Ectodermal cell (in vitro differentiated cells): ENCODE results near the gene MIER3.
A peak's percentile ranks its signal among the peaks of the same experiment; 100 is the strongest.

ENCODE experiments used
- H3K27ac ChIP-seq: 2 replicates; pipeline ENCODE4 v1.7.0; 2013; ENCODE audit warnings: mild to moderate bottlenecking, low read depth, low read length; ENCODE audit not compliant: insufficient read depth, poor library complexity, severe bottlenecking
- H3K27me3 ChIP-seq: 2 replicates; pipeline ENCODE4 v1.7.0; 2013; ENCODE audit warnings: mild to moderate bottlenecking, low read length; ENCODE audit not compliant: insufficient read depth, control insufficient read depth, poor library complexity, severe bottlenecking
- H3K36me3 ChIP-seq: one replicate; pipeline ENCODE4 v1.7.0; 2013; ENCODE audit warnings: low read length; ENCODE audit not compliant: control insufficient read depth, insufficient read depth
- H3K4me1 ChIP-seq: one replicate; pipeline ENCODE4 v1.7.0; 2013; ENCODE audit warnings: low read length; ENCODE audit not compliant: control insufficient read depth, insufficient read depth
- H3K4me3 ChIP-seq: 2 replicates; pipeline ENCODE4 v1.7.0; 2013; ENCODE audit warnings: low read depth, low read length, control low read depth; ENCODE audit not compliant: insufficient read depth
- H3K9me3 ChIP-seq: 2 replicates; pipeline ENCODE4 v1.7.0; 2013; ENCODE audit warnings: mild to moderate bottlenecking, low read length, moderate library complexity; ENCODE audit not compliant: control insufficient read depth
- WGBS, 2 experiments: methylation state at CpG; one replicate each; pipeline ENCODE4 v1.1.7; 2013; ENCODE audit warnings: missing lambda C conversion rate in 2 of 2; 5-methylcytosine and 5-hydroxymethylcytosine counted together

MIER3 gene

DNA sequence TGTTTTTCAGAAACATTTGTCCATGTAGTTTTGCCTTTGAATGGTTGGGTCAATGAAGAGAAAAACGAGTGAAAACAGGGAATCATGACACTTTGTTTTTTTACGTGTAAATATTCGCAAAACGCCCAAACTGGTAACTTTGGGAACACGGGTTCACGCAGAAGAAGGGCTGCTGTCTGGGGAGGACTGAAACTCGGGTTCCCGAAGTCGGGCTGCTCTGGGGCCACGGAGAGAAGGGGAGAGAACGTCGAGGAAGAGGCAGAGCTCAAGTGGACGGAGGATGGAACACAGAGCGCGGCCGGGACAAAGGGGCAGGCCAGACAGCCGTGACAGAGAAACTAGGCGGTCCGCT, 43.0 kb downstream of the MIER3 start:
- peak overlapping the region; percentile 53 for H3K4me3 ChIP-seq
- WGBS, 2 experiments: 8% methylated on average over 19 of the region's 19 CpGs

DNA sequence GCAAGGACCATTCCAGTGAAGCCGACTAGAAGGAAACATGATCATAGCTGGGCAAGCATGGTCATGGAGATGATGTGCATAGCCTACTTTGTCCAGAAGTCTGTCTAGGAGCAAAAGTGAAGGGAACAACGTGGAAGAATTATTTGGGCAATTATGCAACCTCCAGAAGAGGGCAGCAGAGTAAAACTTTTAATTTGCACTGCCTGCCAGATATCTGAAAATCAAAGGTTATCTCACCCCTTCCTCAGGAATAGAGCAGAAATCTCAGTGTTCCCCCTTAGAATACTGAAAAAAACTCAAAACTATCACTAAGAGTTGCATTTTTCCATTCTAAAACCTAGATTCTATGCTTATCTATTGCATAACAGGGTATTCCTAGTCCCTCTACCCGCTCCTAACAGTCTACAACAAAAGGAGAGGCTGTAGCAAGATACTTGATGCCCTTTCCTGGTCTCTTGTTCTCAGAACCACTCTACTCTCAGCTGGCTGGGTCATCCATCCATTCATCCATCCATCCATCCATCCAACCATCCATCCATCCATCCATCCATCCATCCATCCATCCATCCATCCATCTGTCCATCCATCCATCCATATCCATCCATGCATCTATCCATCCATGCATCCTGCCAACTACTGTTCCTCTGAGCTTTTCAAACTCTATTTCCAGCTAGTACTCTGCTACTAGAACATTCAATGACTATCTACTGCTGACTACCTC, 50.9 kb downstream of the MIER3 start:
- Histone ChIP-seq H3K36me3 (no peaks in the 10 kb centered on the region), H3K27me3 (no peaks in the 10 kb centered on the region), H3K4me3 (no peak overlapping the region), H3K9me3 (no peaks in the 10 kb centered on the region), H3K4me1 (no peaks in the 10 kb centered on the region), H3K27ac (no peak overlapping the region)
- WGBS, 2 experiments: 40 to 42% methylated on average over 3 of the region's 3 CpGs

More for the DNA sequence above, 43.0 kb downstream of the MIER3 start:
- H3K9me3 ChIP-seq: no peaks in the 10 kb centered on the region
- H3K4me1 ChIP-seq: peaks cover 6% of the 10 kb centered on the region
- no peaks in the 10 kb centered on the region for H3K27me3 ChIP-seq
- H3K27ac ChIP-seq: peak overlapping the region; percentile 95
- no peaks in the 10 kb centered on the region for H3K36me3 ChIP-seq

DNA sequence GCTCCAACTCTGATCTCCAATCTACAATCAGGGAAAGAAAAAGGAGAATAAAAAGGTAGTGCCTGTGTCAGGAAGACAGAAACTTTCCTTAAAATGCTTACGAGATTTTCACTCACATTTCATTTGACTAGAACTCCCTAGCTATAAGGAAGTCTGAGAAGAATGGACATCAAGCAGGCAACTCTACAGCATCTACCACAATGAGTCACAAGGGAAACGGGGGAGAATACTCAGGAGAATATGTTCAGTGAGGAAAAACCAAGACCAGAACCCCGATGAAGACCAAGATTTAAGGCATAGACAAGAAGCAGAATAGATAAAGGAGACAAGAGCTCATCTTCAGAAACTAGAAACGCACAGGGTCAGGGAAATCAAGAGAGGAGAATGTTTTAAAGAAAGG, 51.5 kb downstream of the MIER3 start:
- no peak overlapping the region for H3K4me3 ChIP-seq
- no peak overlapping the region for H3K27ac ChIP-seq
- 86 to 88% methylated on average over 4 of the region's 4 CpGs for WGBS, 2 experiments
- H3K4me1 ChIP-seq: no peaks in the 10 kb centered on the region
- no peaks in the 10 kb centered on the region for H3K27me3 ChIP-seq
- no peaks in the 10 kb centered on the region for H3K9me3 ChIP-seq
- no peaks in the 10 kb centered on the region for H3K36me3 ChIP-seq

DNA sequence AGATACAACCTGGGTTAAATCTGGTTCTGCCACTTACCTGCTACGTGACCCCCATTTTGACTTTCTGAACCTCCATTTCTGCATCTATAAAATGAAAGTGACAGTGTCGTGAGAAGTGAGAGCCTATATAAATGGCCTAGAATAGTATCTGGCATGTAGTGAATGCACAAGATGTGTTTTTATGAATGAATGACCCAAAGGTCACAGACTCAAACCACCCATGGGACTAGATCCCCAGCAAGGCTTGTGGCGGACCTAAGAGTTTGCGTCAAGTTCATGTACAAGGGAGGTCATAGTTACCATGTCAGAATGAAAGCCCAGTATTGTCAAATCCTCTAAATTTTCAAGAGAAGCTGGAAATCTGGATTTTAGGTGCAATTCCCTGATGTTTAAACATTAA, 53.7 kb downstream of the MIER3 start:
- 95 to 97% methylated on average over 4 of the region's 4 CpGs for WGBS, 2 experiments
- Histone ChIP-seq H3K4me3 (no peak overlapping the region), H3K9me3 (no peaks in the 10 kb centered on the region), H3K27me3 (no peaks in the 10 kb centered on the region), H3K4me1 (no peaks in the 10 kb centered on the region), H3K36me3 (no peaks in the 10 kb centered on the region), H3K27ac (no peak overlapping the region)

DNA sequence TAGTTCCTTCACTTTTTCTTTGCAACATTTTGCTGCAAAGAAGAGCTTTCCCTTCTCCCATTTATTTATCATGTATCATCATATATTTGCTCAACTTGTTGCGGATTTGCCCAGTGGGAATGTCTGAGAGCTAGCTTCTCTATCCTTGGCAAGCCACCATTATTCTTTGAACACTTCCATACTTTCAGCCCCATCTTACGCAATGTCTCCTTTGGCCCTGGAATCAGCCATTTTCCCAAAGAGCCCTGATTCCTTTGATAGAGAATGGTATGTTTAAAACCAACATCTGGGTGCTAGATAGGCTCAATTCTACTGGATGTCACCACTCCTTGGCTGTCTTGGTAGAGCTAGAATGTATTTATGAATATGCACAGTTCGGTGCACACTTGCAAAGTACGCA, 55.2 kb downstream of the MIER3 start:
- no peaks in the 10 kb centered on the region for H3K27me3 ChIP-seq
- WGBS, 2 experiments: 94 to 95% methylated on average over 4 of the region's 4 CpGs

DNA sequence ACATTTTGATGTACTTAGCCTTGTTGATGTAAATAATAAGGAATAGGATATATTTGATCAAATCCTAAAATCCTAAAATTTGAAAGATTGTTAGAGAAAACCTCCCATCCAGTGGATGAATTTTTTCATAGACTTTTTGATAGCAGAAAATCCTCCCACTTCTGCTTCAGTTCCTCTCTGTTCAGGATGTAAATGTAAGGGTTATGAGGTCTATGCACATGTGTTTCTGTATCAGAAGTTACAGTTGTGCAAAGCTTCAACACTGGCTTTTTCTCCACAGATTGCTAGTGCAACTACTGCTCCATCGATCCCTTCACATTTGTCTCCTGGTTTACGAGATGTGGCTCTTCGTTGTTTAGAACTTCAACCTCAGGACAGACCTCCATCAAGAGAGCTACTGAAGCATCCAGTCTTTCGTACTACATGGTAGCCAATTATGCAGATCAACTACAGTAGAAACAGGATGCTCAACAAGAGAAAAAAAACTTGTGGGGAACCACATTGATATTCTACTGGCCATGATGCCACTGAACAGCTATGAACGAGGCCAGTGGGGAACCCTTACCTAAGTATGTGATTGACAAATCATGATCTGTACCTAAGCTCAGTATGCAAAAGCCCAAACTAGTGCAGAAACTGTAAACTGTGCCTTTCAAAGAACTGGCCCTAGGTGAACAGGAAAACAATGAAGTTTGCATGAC, 58.5 kb downstream of the MIER3 start:
- 96 to 98% methylated on average over 5 of the region's 5 CpGs for WGBS, 2 experiments
- Histone ChIP-seq H3K27ac (no peak overlapping the region), H3K4me3 (no peak overlapping the region), H3K4me1 (no peaks in the 10 kb centered on the region), H3K9me3 (no peaks in the 10 kb centered on the region), H3K36me3 (no peaks in the 10 kb centered on the region), H3K27me3 (no peaks in the 10 kb centered on the region)

More for the DNA sequence above, 55.2 kb downstream of the MIER3 start:
- no peak overlapping the region for H3K27ac ChIP-seq
- H3K4me1 ChIP-seq: no peaks in the 10 kb centered on the region
- no peaks in the 10 kb centered on the region for H3K36me3 ChIP-seq
- no peaks in the 10 kb centered on the region for H3K9me3 ChIP-seq
- no peak overlapping the region for H3K4me3 ChIP-seq

DNA sequence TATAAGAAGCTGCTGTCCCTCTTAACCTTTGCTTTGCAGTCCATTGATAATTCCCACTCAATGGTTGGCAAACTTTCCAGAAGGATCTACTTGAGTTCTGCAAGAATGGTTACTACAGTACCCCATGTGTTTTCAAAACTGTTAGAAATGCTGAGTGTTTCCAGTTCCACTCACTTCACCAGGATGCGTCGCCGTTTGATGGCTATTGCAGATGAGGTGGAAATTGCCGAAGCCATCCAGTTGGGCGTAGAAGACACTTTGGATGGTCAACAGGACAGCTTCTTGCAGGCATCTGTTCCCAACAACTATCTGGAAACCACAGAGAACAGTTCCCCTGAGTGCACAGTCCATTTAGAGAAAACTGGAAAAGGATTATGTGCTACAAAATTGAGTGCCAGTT, 70.4 kb downstream of the MIER3 start:
- Histone ChIP-seq H3K9me3 (no peaks in the 10 kb centered on the region), H3K27me3 (no peaks in the 10 kb centered on the region), H3K36me3 (peaks cover 16% of the 10 kb centered on the region), H3K4me3 (no peak overlapping the region), H3K4me1 (no peaks in the 10 kb centered on the region), H3K27ac (no peak overlapping the region)
- WGBS, 2 experiments: 96% methylated on average over 5 of the region's 5 CpGs

DNA sequence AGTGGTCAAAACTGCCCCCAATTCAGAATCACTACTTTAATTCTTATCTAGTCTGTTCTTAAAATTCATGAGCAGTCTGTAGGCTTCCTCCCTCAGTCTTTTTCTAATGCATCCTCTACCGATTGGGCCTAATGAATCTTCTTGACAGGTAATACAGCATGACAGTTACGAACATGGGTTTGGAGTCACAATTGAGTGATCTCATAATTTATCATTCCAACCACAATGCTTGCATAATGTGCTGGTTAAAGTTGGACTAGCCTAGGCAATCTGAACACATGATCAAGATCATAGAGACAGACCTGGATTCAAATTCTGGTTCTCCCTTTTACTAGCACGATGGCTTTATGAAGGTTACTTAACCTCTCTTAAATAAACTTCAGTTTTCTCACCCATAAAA, 75.6 kb downstream of the MIER3 start:
- Histone ChIP-seq H3K27ac (no peak overlapping the region), H3K4me1 (no peaks in the 10 kb centered on the region), H3K4me3 (no peak overlapping the region), H3K27me3 (no peaks in the 10 kb centered on the region), H3K36me3 (peaks cover 7% of the 10 kb centered on the region), H3K9me3 (no peaks in the 10 kb centered on the region)
- 94 to 97% methylated on average over 3 of the region's 3 CpGs for WGBS, 2 experiments

DNA sequence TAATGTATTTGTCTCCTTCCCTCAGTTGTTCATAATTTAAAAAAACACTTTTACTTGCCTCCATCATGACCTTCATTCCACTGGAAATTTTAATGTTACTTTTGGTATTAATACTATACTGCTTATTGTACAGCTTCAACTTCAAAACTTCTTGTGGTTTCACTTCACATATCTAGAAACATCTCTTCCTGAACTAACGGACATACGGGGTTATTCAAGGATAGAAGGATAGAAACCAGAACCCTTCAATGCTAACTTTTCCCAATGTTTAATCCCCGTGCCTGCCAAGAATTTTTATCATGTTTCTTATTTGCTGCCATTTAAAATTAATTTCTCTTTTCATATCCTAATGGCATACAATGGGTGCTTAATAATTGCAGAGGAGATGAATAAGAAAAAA, 78.9 kb downstream of the MIER3 start:
- H3K4me3 ChIP-seq: no peak overlapping the region
- H3K27ac ChIP-seq: no peak overlapping the region
- WGBS, 2 experiments: 93 to 97% methylated on average over 2 to 3 of the region's 3 CpGs
- no peaks in the 10 kb centered on the region for H3K4me1 ChIP-seq
- no peaks in the 10 kb centered on the region for H3K27me3 ChIP-seq
- no peaks in the 10 kb centered on the region for H3K9me3 ChIP-seq
- H3K36me3 ChIP-seq: peaks cover 7% of the 10 kb centered on the region

DNA sequence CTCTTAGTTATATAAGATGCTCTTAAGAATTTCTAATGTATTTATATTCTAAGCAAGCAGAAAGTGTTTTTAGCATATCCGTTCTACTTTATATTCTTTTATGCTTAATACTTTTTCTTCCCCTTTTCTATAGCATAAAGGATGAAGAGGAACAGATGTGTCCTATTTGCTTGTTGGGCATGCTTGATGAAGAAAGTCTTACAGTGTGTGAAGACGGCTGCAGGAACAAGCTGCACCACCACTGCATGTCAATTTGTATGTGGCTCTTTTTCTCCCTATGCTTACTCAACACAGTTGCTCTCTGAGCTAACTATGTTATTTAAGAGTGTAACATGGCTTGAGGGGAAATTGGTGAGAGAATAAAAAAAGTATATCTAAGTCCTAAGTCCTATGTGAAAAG, 80.1 kb downstream of the MIER3 start:
- H3K36me3 ChIP-seq: peaks cover 7% of the 10 kb centered on the region
- H3K27me3 ChIP-seq: no peaks in the 10 kb centered on the region

More for the DNA sequence above, 80.1 kb downstream of the MIER3 start:
- H3K9me3 ChIP-seq: no peaks in the 10 kb centered on the region
- no peak overlapping the region for H3K27ac ChIP-seq
- H3K4me3 ChIP-seq: no peak overlapping the region
- no peaks in the 10 kb centered on the region for H3K4me1 ChIP-seq
- WGBS, 2 experiments: 89 to 92% methylated on average over 1 of the region's 2 CpGs
